Activated CD4-positive, alpha-beta T cell treated with anti-CD3 and anti-CD28 coated beads, Interleukin-2, Interleukin-4, amounts not matched to agents 100 ng/mL and 50 ng/mL, durations not matched to agents 16 hours and 8 hours (primary cell): ENCODE measurements around the gene FGF12.

Experiments
- DNase-seq: peaks from one replicate; pipeline ENCODE4 v3.0.0-alpha.2; 2020; ENCODE audit warnings: low spot score

FGF12 gene

GRCh38 chr3:192186045-192186444 is 541.3 kb downstream of the FGF12 start:
- DNase-seq: no peak

DNA sequence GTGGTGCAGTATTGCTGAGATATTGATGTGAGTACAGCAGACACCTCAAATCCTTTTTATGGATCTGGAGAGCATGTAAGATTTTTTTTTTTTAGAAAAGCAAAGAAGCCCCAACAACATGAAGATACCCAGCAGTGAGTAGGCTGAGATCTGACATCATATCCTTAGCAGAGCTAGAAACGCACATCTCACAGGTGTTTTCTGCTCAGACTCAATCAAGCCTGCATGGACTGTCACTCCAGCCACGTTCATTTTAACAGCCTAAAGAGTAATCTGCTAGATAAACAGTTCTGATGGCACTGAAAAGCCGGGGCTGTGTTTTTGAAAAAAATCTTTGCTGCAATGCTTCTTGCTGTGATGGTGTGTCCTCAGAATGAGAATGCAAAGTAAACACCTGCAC is 544.2 kb downstream of the FGF12 start:
- no peak for DNase-seq

GRCh38 chr3:192181151-192181550 is 546.2 kb downstream of the FGF12 start:
- DNase-seq: no peak

GRCh38 chr3:192177383-192177782 is 550.0 kb downstream of the FGF12 start:
- no peak for DNase-seq

DNA sequence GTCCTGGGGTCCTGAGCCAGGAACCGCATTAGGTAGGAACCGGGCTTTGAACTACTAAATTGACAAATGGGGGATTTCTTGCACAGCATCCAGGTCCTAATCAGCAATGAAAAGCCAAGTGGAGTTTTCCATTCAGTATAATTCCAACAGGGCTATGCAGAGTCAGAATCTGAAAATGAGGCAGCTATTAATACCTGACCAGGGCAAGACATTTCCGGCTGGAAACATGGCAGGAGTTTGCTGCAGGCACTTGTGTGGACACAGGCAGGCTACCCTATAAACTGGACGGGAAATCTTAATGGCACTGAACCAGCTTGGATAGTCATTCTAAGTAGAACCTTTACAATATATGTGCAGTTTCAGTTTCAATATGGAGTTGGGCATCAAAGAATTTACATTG is 553.1 kb downstream of the FGF12 start:
- DNase-seq: no peak

DNA sequence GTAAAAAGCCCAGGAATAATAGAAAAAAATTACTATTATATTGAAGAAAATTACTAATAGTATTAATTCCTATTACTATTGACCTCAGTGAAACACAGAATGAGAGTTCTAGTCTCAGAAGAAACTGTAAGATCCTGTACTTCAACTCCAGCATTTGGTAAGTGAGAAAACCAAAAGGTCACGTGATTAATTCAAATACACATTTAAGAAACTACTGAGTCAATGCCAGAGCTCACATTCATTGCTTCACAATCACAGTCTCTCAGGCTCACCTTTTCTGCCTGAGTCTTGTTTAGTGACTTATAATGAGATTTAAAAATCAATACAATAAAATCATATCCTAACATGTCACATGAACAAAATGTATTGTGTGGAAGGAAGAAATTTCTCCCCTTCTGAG is 556.1 kb downstream of the FGF12 start:
- DNase-seq: no peak

GRCh38 chr3:192170659-192171058 is 556.7 kb downstream of the FGF12 start:
- DNase-seq: no peak

DNA sequence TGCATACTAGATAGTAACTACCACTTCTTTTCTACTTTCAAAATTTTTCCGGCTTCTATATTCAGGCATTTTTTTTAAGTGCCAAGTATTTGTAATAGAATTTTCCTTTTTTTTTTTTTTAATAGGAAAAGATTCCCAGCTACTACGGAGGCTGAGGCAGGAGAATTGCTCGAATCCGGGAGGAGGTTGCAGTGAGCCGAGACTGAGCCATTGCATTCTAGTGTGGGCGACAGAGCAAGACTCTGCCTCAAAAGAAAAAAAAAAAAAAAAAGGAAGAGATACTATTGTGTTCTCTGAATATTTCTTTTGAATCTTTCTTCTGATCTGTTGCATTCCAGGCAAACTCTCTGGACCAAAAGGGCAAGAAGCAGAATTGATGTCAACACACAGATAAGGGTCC is 557.3 kb downstream of the FGF12 start:
- DNase-seq: no peak

DNA sequence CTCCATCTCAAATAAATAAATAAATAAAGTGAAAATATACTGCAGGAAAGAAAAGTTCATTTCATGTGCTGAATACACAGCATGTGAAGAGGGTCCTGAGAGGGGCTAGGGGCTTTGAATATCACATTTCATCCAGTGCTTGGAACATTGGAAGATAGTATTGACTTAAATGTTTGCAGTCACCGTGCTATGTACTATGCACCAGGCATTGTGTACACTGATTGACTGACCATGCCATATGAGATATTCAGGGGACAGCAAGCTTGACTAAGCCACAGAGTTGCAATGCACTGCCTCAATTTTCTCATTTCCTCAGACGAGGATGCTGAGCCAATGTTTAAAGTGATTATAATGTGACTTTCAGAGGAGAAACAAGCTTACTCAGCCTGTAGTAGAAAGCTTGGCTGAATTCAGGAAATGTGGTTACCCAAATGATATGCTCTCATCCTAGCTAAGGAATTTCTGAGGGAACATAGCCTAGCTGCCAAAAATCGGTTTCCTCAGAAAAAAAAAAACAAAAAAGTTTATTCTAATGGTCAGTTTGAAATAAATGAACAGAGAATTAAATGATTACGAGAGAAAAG is 557.9 kb downstream of the FGF12 start:
- no peak for DNase-seq

GRCh38 chr3:192168202-192168601 is 559.1 kb downstream of the FGF12 start:
- no peak for DNase-seq

DNA sequence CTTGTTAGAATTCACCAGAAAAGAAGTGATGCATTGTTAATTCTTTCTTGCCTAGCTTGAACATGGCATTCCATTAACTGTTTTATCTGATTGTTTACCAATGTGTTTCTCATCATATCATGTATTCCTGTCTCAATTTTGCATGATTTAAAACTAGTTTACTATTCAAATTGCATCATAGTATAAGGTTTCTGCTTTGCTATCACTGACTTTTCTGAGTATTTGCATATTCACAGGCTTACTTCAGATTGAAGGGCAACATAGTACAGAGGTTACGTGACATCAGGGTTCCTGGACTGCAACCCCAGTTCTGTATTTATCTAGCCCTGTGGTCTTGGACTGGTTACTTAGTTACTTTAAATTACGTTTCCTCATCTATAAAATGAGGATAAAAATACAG is 561.8 kb downstream of the FGF12 start:
- no peak for DNase-seq

DNA sequence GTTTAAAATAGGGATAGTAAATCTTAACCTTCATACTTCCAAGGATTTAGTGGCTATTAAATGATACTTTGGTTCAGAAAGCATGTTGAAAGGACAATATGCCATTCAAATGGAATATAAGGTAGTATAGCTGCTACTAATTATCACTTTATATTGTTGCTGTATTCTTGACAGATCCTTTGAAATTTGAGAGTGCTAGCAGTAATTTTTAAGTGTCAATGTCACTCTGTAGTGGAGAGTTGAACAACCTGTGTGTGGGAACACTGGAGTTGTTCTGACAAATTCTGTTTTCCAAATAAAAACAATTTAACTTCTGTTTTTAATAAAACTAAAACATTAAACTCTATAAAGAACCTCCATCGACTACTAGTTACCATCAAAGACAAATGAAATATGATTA is 565.7 kb downstream of the FGF12 start:
- DNase-seq: no peak

- no peak for DNase-seq
Measured at GRCh38 chr3:192156382-192156781, 571.0 kb downstream of the FGF12 start.

- DNase-seq: no peak
Measured at GRCh38 chr3:192155194-192155593, 572.1 kb downstream of the FGF12 start.

GRCh38 chr3:192133271-192133670 is 594.1 kb downstream of the FGF12 start:
- no peak for DNase-seq

- DNase-seq: peak; percentile 44
Measured at GRCh38 chr3:192130534-192131132, 596.7 kb downstream of the FGF12 start.

DNA sequence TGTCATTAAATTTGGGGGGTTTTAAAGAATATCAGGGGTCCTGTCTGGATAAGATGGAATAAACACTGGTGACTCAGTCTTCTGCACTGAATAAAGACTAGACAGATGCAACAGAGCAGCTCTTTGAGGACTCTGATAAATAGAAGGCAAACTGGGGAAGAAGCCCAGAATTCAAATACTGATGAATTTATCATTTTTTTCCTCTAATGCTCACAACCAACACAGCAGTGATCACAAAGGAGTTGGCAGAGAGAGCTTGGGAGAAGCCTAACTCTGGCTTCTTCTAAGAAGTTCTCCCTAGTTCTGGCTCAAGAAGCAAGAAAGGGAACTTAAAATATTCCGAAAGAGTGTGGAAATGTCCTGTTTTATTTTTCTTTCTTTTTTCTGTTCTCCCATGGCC is 597.8 kb downstream of the FGF12 start:
- DNase-seq: no peak

GRCh38 chr3:192128922-192129321 is 598.4 kb downstream of the FGF12 start:
- DNase-seq: no peak

DNA sequence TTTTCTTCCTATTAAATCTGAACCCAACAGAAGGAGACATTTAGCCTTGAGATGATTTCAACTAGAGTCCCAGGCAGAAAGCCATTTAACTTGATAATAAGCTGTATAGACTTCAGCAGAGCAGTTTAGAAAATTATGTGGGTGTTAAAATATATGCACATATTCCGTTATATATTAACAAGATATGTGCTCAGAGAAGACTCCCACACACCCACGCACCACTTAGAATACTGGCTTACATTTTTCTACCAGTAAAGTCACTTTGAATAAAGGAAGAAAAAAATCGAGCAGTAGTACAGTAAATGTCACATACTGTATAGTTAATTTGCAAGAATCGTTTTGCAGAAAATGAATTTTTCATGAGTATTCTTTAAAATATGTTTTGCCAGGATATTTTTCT is 599.3 kb downstream of the FGF12 start:
- no peak for DNase-seq

GRCh38 chr3:192122832-192123594 is 604.3 kb downstream of the FGF12 start:
- no peak for DNase-seq

DNA sequence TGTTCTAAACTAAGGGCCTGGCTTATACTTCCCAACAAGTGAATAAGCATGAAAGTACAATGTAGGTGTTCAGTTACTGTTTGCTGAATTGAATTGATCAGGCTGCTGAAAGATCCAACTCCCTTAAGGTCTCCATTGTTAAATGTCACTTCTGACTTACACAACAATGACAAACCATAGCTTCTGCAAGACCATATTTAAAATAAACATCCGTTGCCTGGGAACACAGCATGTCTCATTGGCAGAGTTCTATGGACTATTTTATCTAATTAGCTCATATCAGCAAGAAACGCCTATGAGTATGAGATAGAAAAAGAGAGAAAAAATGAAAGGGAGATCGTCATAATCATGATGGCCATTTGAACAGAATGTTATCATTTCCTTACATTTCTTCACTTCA is 605.4 kb downstream of the FGF12 start:
- DNase-seq: no peak

DNA sequence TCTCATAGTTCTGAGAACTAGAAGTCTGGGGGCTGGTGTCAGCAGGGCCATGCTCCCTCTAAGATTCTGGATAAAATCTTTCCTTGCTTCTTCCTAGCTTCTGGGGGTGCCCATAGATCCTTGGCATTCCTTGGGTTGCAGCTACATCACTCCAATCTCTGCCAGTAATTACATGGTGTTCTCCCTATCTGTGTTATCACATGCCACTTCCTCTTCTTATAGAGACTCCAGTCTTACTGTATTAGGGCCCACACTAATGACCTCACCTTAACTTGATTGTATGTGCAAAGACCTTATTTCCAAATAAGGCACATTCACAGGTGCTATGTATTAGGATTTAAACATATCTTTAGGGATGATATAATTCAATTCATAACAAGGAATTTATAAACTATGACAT is 618.5 kb downstream of the FGF12 start:
- DNase-seq: no peak

DNA sequence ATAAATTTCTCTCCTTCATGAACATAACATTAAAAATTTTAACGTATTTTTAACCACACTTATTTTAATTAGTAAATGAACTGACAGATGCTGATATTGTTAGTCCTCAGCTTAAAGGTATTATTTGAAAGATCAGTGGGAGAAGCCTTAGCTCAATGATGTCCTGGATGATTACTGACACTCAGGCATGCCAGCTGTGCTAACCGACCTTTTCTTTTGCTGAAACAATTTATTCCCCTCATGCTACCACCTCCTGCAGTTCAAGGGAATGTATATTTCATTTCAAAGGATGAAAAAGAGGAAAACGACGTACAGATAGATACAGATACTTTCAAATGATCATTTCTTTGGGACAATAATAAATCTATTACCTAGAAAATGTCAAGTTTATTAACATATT is 620.8 kb downstream of the FGF12 start:
- no peak for DNase-seq
